ENCODE data around the gene PTPRN2.

- TF ChIP-seq CTCF (IDR thresholded peaks at IDR 0.05; ENCODE audit: low read depth, low read length) = no peak
- no peak for TF ChIP-seq MYC (IDR thresholded peaks at IDR 0.05; ENCODE audit: low read depth, low read length)
- TF ChIP-seq POLR2A (IDR thresholded peaks at IDR 0.05; ENCODE audit: extremely low read depth, insufficient read length) = no peak
- TF ChIP-seq, protein P1, sequence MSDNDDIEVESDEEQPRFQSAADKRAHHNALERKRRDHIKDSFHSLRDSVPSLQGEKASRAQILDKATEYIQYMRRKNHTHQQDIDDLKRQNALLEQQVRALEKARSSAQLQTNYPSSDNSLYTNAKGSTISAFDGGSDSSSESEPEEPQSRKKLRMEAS (IDR thresholded peaks at IDR 0.05; ENCODE audit: low read depth, low read length) = no peak
Measured at GRCh38 chr7:158259141-158259540, 328.5 kb downstream of the PTPRN2 start.
